ENCODE data around the gene UBE2H. TPM values are rescaled to one million over a fixed set of nuclear protein-coding genes. Genes with fewer than 3 reads are reported as not detected.

UBE2H gene
- total RNA-seq, 1 experiment from 2014 or later = 58.0 TPM

GRCh38 chr7:129832701-129833227 lies 120.0 kb downstream of the UBE2H start:
- ChIA-PET POLR2A (no interaction called here), CTCF (no interaction called here)
- H3K36me3 ChIP-seq (ENCODE audit: control insufficient read depth, insufficient read depth, low read length) = no peaks in the 10 kb centered on the region
- no peak for DNase-seq (ENCODE audit: low read depth, low spot score)
- BruUV-seq (replicated peaks) = no TSS peak
- no peak overlapping the region for H3K4me3 ChIP-seq (ENCODE audit: low read depth in 2 of 2, low read length in 2 of 2)
- intact Hi-C loops (cut with micrococcal nuclease; ENCODE audit: unreplicated experiment) = no loop called here
- in situ Hi-C loops (cut with HindIII; ENCODE audit: low pct_unique_long_range_greater_than_20kb, low sequenced_read_pairs) = no loop called here
- no peak for ATAC-seq
- no peak overlapping the region for H3K27ac ChIP-seq (ENCODE audit: low read length)
- H3K4me1 ChIP-seq (ENCODE audit: control insufficient read depth, insufficient read depth, low read length) = peaks cover 20% of the 10 kb centered on the region
- no peaks in the 10 kb centered on the region for H3K9me3 ChIP-seq (ENCODE audit: control insufficient read depth, insufficient read depth, low read depth, low read length)
- no peaks in the 10 kb centered on the region for H3K27me3 ChIP-seq (ENCODE audit: control insufficient read depth, insufficient read depth, low read length)
- no peak for TF ChIP-seq SIN3A (IDR thresholded peaks at IDR 0.05; ENCODE audit: borderline replicate concordance, insufficient read depth, low read depth, low read length)
- TF ChIP-seq CTCF (IDR thresholded peaks at IDR 0.05) = no peak
- no peak for TF ChIP-seq TCF7L2 (IDR thresholded peaks at IDR 0.05; ENCODE audit: low read depth, low read length)
- no peak for TF ChIP-seq REST (IDR thresholded peaks at IDR 0.05; ENCODE audit: insufficient read depth in 1 of 2, low read depth in 2 of 2, low read length in 1 of 2)
- TF ChIP-seq POLR2AphosphoS5 (IDR thresholded peaks at IDR 0.05; ENCODE audit: low read depth, low read length) = no peak

- TF ChIP-seq POLR2AphosphoS5 (IDR thresholded peaks at IDR 0.05; ENCODE audit: low read depth, low read length) (no peak), TCF7L2 (IDR thresholded peaks at IDR 0.05; ENCODE audit: low read depth, low read length) (no peak), REST (IDR thresholded peaks at IDR 0.05; ENCODE audit: insufficient read depth in 1 of 2, low read depth in 2 of 2, low read length in 1 of 2) (no peak)
- POLR2A ChIA-PET = no interaction called here
- Histone ChIP-seq H3K27me3 (ENCODE audit: control insufficient read depth, insufficient read depth, low read length) (no peaks in the 10 kb centered on the region), H3K4me3 (ENCODE audit: low read depth in 2 of 2, low read length in 2 of 2) (no peak overlapping the region), H3K36me3 (ENCODE audit: control insufficient read depth, insufficient read depth, low read length) (no peaks in the 10 kb centered on the region), H3K9me3 (ENCODE audit: control insufficient read depth, insufficient read depth, low read depth, low read length) (no peaks in the 10 kb centered on the region), H3K4me1 (ENCODE audit: control insufficient read depth, insufficient read depth, low read length) (peaks cover 20% of the 10 kb centered on the region), H3K27ac (ENCODE audit: low read length) (no peak overlapping the region)
- no TSS peak for BruUV-seq (replicated peaks)
- in situ Hi-C loops (cut with HindIII; ENCODE audit: low pct_unique_long_range_greater_than_20kb, low sequenced_read_pairs) = no loop called here
- CTCF ChIA-PET = no interaction called here
- no peak for DNase-seq (ENCODE audit: low read depth, low spot score)
- ATAC-seq = no peak
- intact Hi-C loops (cut with micrococcal nuclease; ENCODE audit: unreplicated experiment) = no loop called here
Measured at GRCh38 chr7:129832282-129832681, 120.5 kb downstream of the UBE2H start.

Measured in Panc1 (cell line).